Measurements from ENCODE around the gene TENM3.
"Not testable (repeated sequence)": the region's sequence is repeated elsewhere in the genome, so short reads cannot be mapped to it uniquely, and the experiment has no call there.

The TENM3 gene

GRCh38 chr4:182384631-182385091, 141.5 kb downstream of the TENM3 start:
- no peak overlapping the region for H3K27ac ChIP-seq (ENCODE audit: poor library complexity, severe bottlenecking)
- DNase-seq (ENCODE audit: low spot score) (no peak), ATAC-seq (ENCODE audit: low read depth) (no peak)
- no peaks in the 10 kb centered on the region for H3K4me1 ChIP-seq (ENCODE audit: insufficient read depth, poor library complexity, severe bottlenecking)
- H3K27me3 ChIP-seq (ENCODE audit: insufficient read depth, poor library complexity, severe bottlenecking): no peaks in the 10 kb centered on the region
- no peaks in the 10 kb centered on the region for H3K9me3 ChIP-seq (ENCODE audit: severe bottlenecking)
- no peaks in the 10 kb centered on the region for H3K36me3 ChIP-seq (ENCODE audit: low read depth)
- no peak for TF ChIP-seq CTCF (IDR thresholded peaks at IDR 0.05; ENCODE audit: poor library complexity, severe bottlenecking)
- H3K4me3 ChIP-seq (ENCODE audit: severe bottlenecking): no peak overlapping the region

- TF ChIP-seq CTCF (IDR thresholded peaks at IDR 0.05; ENCODE audit: poor library complexity, severe bottlenecking): no peak
- H3K9me3 ChIP-seq (ENCODE audit: severe bottlenecking): no peaks in the 10 kb centered on the region
- ATAC-seq (ENCODE audit: low read depth) (no peak), DNase-seq (ENCODE audit: low spot score) (no peak)
- H3K27ac ChIP-seq (ENCODE audit: poor library complexity, severe bottlenecking): no peak overlapping the region
- no peaks in the 10 kb centered on the region for H3K36me3 ChIP-seq (ENCODE audit: low read depth)
- H3K4me1 ChIP-seq (ENCODE audit: insufficient read depth, poor library complexity, severe bottlenecking): no peaks in the 10 kb centered on the region
- H3K4me3 ChIP-seq (ENCODE audit: severe bottlenecking): no peak overlapping the region
- H3K27me3 ChIP-seq (ENCODE audit: insufficient read depth, poor library complexity, severe bottlenecking): no peaks in the 10 kb centered on the region
Observed at GRCh38 chr4:182385897-182386296, 142.7 kb downstream of the TENM3 start.

GRCh38 chr4:182386576-182386975, 143.4 kb downstream of the TENM3 start:
- H3K4me3 ChIP-seq (ENCODE audit: severe bottlenecking); DNase-seq (ENCODE audit: low spot score); ATAC-seq (ENCODE audit: low read depth); H3K9me3 ChIP-seq (ENCODE audit: severe bottlenecking); H3K27me3 ChIP-seq (ENCODE audit: insufficient read depth, poor library complexity, severe bottlenecking); H3K27ac ChIP-seq (ENCODE audit: poor library complexity, severe bottlenecking); H3K4me1 ChIP-seq (ENCODE audit: insufficient read depth, poor library complexity, severe bottlenecking); H3K36me3 ChIP-seq (ENCODE audit: low read depth): not testable (repeated sequence)

GRCh38 chr4:182391111-182391684, 148.0 kb downstream of the TENM3 start:
- no peaks in the 10 kb centered on the region for H3K27me3 ChIP-seq (ENCODE audit: insufficient read depth, poor library complexity, severe bottlenecking)
- no peaks in the 10 kb centered on the region for H3K36me3 ChIP-seq (ENCODE audit: low read depth)
- no peaks in the 10 kb centered on the region for H3K9me3 ChIP-seq (ENCODE audit: severe bottlenecking)
- no peak overlapping the region for H3K27ac ChIP-seq (ENCODE audit: poor library complexity, severe bottlenecking)
- no peak overlapping the region for H3K4me3 ChIP-seq (ENCODE audit: severe bottlenecking)
- DNase-seq (ENCODE audit: low spot score) (no peak), ATAC-seq (ENCODE audit: low read depth) (no peak)
- no peaks in the 10 kb centered on the region for H3K4me1 ChIP-seq (ENCODE audit: insufficient read depth, poor library complexity, severe bottlenecking)
- no peak for TF ChIP-seq CTCF (IDR thresholded peaks at IDR 0.05; ENCODE audit: poor library complexity, severe bottlenecking)

GRCh38 chr4:182394181-182394580, 151.0 kb downstream of the TENM3 start:
- no peak for DNase-seq (ENCODE audit: low spot score)
- no peak overlapping the region for H3K27ac ChIP-seq (ENCODE audit: poor library complexity, severe bottlenecking)
- no peaks in the 10 kb centered on the region for H3K36me3 ChIP-seq (ENCODE audit: low read depth)
- ATAC-seq (ENCODE audit: low read depth): no peak
- no peak for TF ChIP-seq CTCF (IDR thresholded peaks at IDR 0.05; ENCODE audit: poor library complexity, severe bottlenecking)
- no peak overlapping the region for H3K4me3 ChIP-seq (ENCODE audit: severe bottlenecking)
- H3K9me3 ChIP-seq (ENCODE audit: severe bottlenecking): no peaks in the 10 kb centered on the region
- no peaks in the 10 kb centered on the region for H3K4me1 ChIP-seq (ENCODE audit: insufficient read depth, poor library complexity, severe bottlenecking)
- H3K27me3 ChIP-seq (ENCODE audit: insufficient read depth, poor library complexity, severe bottlenecking): no peaks in the 10 kb centered on the region

All from RWPE2 (cell line).